DMS114 treated with DMSO at 0.1 percent for 48 hours (cell line): ENCODE results near the gene HSPA4.

ENCODE experiments used
- DNase-seq: peaks from one replicate; lab custom pipeline; 2025; ENCODE audit not compliant: unreplicated experiment; lab: John Stamatoyannopoulos, UW

Gene HSPA4

GRCh38 chr5:133088064-133088463 is 36.3 kb downstream of the HSPA4 start:
- DNase-seq = no peak

DNA sequence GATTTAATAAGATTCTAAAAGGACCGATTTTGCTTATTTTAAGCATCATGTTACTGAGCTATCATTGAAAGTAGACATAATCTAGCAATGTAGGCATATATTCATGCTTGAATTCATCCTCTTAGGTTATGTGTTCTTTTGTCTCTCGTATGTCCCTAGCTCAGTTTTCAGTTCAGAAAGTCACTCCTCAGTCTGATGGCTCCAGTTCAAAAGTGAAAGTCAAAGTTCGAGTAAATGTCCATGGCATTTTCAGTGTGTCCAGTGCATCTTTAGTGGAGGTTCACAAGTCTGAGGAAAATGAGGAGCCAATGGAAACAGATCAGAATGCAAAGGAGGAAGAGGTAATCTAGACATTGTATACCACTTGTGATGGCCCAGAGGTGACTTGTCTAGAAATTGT is 39.2 kb downstream of the HSPA4 start:
- DNase-seq = no peak

- no peak for DNase-seq
Measured at GRCh38 chr5:133106343-133106742, 54.5 kb downstream of the HSPA4 start.

DNA sequence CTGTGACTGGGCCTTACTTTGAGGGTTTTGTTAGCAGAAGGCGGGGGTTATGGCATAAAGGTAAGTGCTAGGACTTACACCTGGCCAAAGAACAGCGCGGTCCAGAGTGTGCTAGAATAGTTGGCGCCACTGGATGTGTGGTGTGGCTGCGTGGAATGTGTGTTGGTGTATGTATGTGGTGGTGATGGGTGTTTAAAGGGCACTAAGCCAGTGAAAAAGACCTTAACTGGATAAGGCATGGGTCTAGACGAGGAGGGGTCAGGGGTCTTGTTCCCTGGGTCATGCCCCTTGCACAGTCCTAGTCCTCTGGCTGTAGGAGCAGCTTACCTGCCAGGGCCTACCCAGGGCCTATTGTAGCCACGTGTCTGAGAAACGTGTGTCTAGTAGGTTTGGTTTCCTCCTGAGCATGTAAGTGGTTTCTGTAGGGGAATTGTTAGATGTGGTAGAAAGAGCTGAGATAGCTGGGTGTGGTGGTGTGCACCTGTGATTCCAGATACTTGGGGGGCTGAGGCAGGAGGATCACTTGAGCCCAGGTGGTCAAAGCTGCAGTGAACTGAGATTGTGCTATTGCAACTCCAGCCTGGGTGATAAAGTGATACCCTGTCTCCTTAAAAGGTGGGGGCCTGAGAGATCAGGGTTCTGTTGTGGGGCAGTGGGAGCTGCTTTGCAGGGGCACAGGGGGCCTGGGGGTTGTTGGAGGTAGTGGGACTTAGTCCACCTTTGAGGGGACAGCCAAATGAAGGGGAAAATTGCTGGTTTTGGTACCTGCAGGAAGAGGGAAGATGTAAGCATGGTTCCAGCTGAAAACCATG is 55.2 kb downstream of the HSPA4 start:
- DNase-seq = no peak

GRCh38 chr5:133108481-133108921 is 56.7 kb downstream of the HSPA4 start:
- no peak for DNase-seq

GRCh38 chr5:133109655-133110483 is 58.1 kb downstream of the HSPA4 start:
- DNase-seq = no peak

DNA sequence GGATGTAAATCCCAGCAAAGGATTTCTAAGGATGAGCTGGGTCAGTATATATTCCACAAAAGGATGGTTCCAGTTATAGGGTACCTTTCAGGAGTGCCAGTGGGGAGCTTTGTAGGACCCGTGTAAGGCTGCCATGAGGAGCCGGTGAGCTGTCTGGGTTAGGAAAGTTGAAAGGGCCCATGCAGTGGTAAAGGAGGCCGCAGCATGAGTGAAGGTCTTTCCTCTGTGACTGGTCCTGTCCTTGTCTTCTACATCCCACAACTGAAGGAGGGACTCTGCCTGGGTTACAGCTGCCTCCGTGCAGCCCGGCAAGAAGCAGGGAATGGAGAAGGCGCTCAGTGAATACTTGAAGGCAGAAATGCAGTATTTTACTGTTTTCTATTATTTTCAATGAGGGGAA is 58.9 kb downstream of the HSPA4 start:
- no peak for DNase-seq

DNA sequence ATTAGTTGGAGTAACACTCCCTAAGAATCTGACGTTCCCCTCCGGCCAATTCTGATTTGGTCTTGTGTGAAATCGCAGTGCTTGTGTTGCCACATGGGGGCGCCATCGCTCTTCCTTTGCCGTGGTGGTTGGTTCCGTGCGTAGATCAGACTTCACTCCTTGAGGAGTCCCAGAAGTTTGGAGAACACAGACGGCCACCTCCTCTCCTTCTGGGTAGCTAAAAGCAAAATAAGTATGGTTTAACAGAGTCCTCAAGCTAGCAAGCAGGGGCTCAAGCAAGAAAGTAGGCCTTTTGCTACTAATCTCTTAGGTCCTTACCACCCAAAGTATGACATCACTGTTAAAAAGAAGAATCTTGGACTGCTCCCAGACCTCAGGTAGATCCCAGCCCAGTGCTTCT is 59.5 kb downstream of the HSPA4 start:
- DNase-seq = peak; percentile 82

- no peak for DNase-seq
Measured at GRCh38 chr5:133112026-133112660, 60.3 kb downstream of the HSPA4 start.

GRCh38 chr5:133113331-133114061 is 61.7 kb downstream of the HSPA4 start:
- DNase-seq = no peak

DNA sequence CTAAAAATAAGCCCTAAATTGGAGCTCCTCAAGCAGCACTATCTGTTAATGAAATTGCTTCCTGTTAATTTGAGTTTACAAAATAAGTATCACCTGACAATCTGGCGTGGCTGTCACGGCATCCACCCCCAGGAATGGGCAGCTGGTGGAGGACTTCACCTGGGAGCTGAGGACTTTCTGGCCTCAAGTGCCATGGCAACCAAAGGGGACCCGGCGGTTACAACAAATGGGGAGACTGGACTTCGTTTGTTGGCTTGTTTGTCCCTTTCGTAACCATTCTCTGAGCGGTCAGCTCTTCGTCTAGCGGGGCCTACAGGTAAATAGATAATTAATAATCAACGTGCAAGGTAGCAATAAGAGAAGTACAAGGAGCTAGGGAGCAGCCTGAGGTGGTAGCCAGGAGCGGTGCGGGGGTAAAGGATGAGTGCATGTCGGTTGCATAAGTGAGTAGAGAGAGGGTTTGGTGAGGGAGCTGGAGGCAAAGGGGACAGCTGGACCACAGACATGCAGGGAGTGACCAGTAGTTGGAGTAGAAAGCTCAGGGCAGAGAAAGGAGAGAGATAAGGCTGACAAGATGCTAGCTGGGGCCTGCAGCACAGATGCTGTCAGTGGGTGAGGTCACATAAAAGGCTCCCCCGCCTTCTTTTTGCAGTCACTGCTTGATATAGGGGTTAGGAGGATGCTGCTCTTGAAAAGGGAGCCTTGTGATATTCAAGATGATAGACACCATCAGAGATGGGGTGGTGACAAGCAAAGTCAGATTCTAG is 62.5 kb downstream of the HSPA4 start:
- no peak for DNase-seq

- no peak for DNase-seq
Measured at GRCh38 chr5:133114933-133115310, 63.1 kb downstream of the HSPA4 start.

DNA sequence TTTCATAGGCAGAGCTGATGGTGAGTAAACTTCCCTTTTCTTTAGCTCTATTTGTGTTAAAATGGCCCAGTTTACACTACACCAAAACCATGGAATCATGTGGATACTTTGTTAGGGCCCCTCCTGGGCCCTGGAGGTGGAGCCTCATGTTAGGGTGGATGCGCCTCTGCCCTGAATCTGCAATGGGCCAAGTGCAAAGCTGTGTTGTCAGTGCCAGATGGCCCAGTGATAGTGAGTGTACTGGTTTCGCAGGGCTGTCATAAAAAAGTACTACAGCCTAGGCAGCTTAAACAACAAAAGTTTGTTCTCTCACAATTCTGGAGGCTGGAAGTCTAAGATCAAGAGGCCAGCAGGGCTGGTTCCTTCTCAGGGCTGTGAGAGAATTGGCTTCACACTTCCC is 64.8 kb downstream of the HSPA4 start:
- no peak for DNase-seq

- DNase-seq = no peak
Measured at GRCh38 chr5:133117166-133117911, 65.5 kb downstream of the HSPA4 start.

DNA sequence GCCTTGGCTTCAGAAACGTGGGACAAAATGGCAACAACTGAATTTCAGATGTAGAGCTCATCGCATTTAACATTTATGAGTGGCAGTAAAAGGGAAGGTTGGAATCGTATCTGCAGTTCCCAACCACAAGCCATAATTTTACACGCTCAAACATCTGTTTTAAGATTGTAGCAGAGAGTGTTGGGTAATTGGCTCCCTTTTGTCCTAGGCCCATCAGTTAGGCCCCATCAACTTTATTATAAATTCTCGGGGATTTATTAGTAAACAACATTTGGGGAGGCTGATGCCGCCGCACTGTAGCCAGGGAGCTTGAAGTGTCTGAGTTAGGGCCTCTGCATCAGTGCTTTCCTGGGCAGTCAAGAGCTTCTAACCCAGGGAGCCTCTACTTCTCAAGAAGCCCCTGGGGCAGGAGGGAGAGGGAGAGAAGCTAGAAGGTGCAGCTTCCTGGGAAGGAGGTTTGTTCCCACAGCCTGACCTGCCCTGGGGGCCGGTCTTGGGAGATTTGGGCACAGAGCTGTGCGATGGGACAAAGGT is 66.2 kb downstream of the HSPA4 start:
- DNase-seq = no peak

DNA sequence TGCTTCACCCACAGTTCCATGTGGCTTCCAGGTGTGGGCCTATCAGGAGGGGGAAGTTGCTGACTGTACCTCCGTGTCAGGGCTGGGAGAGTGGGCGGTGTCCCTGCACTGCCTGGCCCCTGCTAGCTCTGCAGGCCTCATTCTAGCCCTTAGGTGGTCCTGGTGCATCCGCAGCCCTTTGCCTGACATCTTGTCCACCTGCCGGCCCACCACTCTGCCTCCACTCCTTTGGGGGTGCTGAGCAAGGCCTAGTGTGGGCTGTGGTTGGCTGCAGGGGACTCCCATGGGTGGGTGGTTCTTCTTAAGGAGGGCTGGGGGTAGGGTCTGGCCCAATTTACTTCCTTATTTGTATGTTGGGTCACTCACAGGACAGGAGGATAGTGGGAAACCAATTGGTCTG is 66.9 kb downstream of the HSPA4 start:
- no peak for DNase-seq

DNA sequence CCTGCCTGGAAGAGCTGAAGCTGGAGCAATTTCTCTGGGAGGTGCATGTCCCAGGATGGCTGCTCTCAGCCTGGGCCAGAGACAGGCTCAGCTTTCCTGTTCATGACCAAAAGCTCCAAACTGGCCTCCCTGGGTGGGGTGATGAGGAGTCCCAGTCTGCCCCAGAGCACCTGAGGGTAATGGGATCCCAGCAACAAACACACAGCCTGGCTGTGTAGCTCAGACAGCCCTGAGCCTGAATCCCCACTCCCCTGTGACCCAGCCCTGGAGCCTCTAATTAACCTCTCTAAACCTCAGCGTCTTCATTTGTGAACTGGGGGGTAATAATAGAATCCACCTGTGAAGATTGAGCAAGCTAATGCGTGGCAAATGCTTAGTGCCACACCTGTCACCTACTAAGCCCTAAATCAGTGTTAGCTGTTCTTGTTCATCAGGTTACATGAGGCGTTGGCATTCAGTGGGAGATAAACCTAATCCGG is 67.5 kb downstream of the HSPA4 start:
- no peak for DNase-seq

GRCh38 chr5:133120156-133120750 is 68.4 kb downstream of the HSPA4 start:
- DNase-seq = no peak

DNA sequence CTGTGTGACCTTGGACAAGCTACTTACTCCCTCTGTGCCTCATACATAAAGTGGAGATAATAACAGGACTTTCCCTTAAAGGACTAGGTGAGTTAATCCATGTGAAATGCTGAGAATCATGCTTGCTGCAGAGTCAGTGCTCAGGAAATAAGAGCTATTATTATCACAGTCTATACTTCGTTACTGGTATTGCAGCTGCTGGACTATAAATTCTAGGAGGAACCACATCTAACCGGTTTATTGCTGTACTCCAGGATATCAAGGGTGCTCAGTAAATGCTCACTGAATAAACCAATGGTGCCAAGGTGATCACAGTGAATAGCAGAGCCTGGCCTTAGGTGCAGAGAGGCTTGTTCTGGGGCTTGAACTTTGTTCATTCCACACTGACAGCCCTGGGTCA is 69.3 kb downstream of the HSPA4 start:
- DNase-seq = no peak
